Hepatocyte (in vitro differentiated cells): ENCODE results near the gene DLX3.

Experiments
- CTCF ChIP-seq: fragments of 200-600 bp; sonication (generic); IDR thresholded peaks from 2 replicates; pipeline ENCODE4 v1.5.1; 2016; ENCODE audit warnings: antibody characterized with exemption, mild to moderate bottlenecking; ENCODE audit not compliant: poor library complexity
- EZH2 ChIP-seq: fragments of 200-600 bp; sonication (generic); IDR thresholded peaks from 2 replicates; pipeline ENCODE4 v1.6.1; 2016; ENCODE audit warnings: antibody characterized with exemption, mild to moderate bottlenecking, borderline replicate concordance

GRCh38 chr17:49966767-49967166, 28.3 kb downstream of the DLX3 start:
- TF ChIP-seq CTCF, result no peak
- TF ChIP-seq EZH2, result no peak
